HG02938 (cell line): ENCODE results near the gene NRTN.
"Not testable (repeated sequence)": the region's sequence is repeated elsewhere in the genome, so short reads cannot be mapped to it uniquely, and the experiment has no call there.

ENCODE experiments used
- ATAC-seq: cut with Tn5 transposase; IDR thresholded peaks from one replicate; pipeline ENCODE4 v1.9.1; 2021; ENCODE audit warnings: mild to moderate bottlenecking, moderate library complexity; ENCODE audit not compliant: unreplicated experiment

NRTN gene, protein sequence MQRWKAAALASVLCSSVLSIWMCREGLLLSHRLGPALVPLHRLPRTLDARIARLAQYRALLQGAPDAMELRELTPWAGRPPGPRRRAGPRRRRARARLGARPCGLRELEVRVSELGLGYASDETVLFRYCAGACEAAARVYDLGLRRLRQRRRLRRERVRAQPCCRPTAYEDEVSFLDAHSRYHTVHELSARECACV

GRCh38 chr19:5804516-5805461 is at the start of gene NRTN:
Gene NRTN, plus strand, starts transcription at chr19:5805067. Its CDS starts 19,099 bp downstream, at chr19:5824166.
- ATAC-seq, result no peak

GRCh38 chr19:5762608-5763217 is 42.2 kb upstream of the NRTN start:
- no peak for ATAC-seq

- ATAC-seq, result no peak
Measured at GRCh38 chr19:5765220-5765619, 39.6 kb upstream of the NRTN start.

DNA sequence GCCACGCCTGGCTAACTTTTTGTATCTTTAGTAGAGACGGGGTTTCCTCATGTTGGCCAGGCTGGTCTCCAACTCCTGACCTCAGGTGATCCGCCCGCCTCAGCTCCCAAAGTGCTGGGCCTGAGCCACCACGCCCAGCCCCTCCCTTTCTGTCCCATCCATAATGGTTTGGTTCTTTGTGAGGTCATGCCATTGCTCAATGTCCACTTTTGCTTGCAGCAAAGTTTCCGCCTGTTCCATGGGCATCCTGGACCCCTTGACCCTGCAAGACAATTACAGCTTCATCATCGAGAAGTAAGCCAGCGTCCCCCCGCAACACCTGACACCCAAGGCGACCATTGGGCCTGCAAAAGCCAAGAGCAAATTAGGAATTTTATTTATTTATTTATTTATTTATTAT is 36.9 kb upstream of the NRTN start:
- no peak for ATAC-seq

GRCh38 chr19:5772416-5772815 is 32.5 kb upstream of the NRTN start:
- no peak for ATAC-seq

DNA sequence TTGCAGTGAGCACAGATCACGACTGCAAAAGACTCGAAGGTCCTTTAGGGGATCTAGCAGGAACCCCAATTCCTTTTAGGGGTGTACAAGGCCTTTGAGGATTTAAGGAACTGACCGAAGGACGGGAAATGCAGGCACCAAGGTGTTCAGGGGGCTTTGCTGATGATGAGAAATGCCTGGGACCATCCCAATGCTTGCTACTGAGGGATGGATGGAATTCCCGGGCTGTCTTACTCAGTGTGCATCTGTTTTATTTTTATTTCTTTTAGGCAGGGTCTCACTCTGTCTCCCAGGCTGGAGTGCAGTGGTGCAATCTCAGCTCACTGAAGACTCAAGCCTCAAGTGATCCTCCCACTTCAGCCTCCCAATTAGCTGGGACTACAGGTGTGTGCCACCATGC is 31.6 kb upstream of the NRTN start:
- no peak for ATAC-seq

- ATAC-seq, result no peak
Measured at GRCh38 chr19:5774921-5775320, 29.9 kb upstream of the NRTN start.

GRCh38 chr19:5775668-5776309 is 29.1 kb upstream of the NRTN start:
- no peak for ATAC-seq

DNA sequence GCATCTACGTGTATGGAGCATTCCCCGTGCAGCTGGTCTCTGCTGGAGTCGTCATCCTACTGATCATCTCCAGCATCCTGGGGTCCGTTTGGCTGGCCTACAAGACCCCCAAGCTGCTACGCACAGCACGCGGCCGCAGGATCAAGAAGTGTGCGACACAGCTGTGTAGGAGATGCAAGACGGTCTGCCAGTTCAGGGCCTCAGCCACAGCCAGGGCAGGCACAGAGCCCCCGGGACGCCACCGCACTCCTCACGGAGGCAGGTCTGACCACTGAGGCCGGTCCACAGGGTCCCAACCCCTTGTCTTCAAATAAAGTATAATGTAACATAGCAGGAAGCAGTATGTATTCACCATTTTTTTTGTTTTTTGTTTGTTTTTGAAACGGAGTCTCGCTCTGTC is 26.5 kb upstream of the NRTN start:
- ATAC-seq, result no peak

GRCh38 chr19:5780916-5781315 is 24.0 kb upstream of the NRTN start:
- ATAC-seq, result not testable (repeated sequence)

GRCh38 chr19:5782322-5782721 is 22.5 kb upstream of the NRTN start:
- no peak for ATAC-seq

- ATAC-seq, result no peak
Measured at GRCh38 chr19:5782945-5783919, 21.6 kb upstream of the NRTN start.

DNA sequence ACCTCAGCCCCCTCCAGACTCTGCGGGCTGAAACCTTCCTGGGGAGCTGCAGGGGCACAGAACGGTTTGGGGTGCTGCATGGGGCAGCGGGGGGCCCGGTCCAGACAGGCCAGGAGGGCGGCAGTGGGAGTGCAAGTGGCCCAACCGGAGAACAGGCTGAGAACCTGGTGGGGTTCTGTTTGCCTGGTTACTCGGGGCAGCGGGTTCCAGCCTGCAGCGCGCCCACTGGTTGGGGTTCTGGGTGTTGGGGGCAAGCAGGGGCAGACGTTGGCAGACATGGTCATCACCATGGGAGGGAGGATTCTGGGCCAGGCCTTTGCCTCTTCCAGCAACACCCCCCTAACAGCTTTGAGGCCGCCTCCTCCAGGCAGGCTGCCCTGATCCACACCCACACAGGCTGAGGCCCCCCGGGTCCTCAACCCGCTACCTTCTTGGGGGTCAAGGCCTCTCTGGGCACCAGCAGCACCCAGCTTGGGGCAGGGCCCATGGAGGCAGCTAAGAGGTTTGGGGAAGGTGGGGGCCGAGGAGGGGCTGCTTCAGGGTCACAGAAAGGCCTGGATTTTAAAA is 20.2 kb upstream of the NRTN start, which contains the start of gene PRR22:
Gene PRR22 (minus strand): TSS at position 166 of the 567 bp plus-strand sequence. CDS start 86 bp downstream, at position 80.
- ATAC-seq, result no peak

GRCh38 chr19:5785423-5785822 is 19.4 kb upstream of the NRTN start:
- ATAC-seq, result no peak

DNA sequence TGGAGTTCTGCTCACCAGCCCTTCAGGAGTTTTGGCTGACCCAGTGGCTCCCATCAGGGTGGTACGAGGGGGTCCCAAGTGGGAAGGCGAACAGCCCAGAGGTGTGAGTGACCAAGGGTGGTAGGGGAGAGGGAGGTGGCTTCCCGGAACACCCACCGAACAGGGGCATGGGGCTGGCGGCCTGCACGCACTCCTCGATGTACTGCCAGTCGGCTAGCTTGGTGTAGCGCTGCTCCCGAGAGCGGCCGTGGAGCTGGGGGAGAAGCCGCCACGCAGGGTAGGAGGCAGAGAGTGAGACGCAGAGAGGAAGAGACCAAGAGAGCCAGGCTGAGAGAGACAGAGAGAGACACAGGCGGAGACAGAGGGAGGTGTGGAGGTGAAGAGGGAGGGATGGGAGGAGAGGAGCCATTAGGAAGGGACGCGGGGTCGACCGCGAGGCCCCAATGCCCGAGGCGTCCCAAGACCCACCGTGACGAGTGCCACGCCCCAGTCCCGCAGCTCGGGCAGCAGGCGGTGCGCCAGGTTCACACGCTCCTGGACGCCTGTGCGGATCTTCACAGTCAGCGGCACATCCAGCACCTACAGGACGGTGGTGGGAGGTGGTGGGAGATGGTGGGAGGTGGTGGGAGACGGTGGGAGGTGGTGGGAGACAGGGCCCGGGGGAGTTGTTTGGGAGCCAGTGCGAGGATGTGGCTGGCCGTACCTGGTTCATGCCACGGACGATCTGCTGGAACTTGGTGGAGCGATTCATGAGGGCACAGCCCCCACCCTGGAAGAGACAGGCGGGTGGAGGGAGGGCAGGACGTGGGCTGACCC is 18.1 kb upstream of the NRTN start:
- ATAC-seq, result no peak

DNA sequence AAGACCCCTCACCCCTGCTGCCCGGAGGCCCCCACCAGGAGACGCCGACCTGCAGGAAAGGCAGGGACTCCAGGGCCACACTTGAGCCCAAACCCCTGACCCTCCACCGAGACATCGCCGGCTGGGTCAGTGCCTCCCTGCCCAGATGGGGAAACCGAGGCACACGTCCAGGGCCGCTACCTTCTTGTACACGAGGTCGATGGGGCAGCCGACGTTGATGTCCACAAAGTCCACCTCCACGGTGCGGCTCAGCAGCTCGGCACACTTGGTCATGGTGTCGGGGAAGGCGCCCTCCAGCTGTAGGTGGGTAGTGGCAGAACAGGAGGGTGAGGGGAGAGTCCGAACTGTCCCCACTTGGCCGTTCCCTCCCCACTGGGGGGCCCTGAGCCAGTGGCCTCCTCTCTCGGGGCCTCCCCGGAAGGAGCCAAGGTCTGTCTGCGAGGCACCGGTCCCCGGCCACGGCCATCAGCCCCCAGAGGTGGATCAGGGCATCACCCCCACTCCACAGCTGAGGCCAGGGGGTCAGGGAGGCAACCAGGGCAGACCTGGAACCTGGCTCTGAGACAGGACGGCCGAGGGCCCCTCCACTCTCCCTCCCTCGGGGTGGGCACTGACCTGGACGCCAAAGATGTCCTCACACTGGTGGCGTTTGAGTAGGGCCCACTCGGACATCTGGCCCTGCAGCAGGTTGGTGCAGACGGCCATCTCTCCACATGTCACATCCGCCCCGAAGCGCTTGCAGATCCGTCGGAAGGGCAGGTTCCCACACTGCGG is 17.3 kb upstream of the NRTN start:
- ATAC-seq, result no peak

GRCh38 chr19:5788422-5788821 is 16.4 kb upstream of the NRTN start:
- ATAC-seq, result no peak

- no peak for ATAC-seq
Measured at GRCh38 chr19:5789351-5789761, 15.5 kb upstream of the NRTN start.
